Camera-type eye (tissue), 1 donor: ENCODE results near the gene FASTK. TPM values are rescaled to one million over a fixed set of nuclear protein-coding genes. Genes with fewer than 3 reads are reported as not detected.

Experiments
- total RNA-seq: library from RNA; depleted of rRNA; stranded (reverse); fragments of >200 nt; gene quantifications from one replicate; pipeline ENCODE4 v1.2.3, GENCODE V29; 2014

The FASTK gene
- total RNA-seq = 65.1 TPM

GRCh38 chr7:151080522-151081169 is at the start of gene FASTK:
Gene FASTK (minus strand): TSS chr7:151080809. CDS start chr7:151080766, 43 bp downstream.

GRCh38 chr7:151085691-151086620 is 5.3 kb upstream of the FASTK start, which contains the start of gene AGAP3:
Gene AGAP3 (plus strand): TSS chr7:151086475. CDS start chr7:151086742, 267 bp downstream.

GRCh38 chr7:151083071-151083823 is 2.6 kb upstream of the FASTK start, which contains the start of gene TMUB1:
Gene TMUB1 (minus strand): TSS chr7:151083493. CDS start chr7:151082563, 930 bp downstream.

GRCh38 chr7:151059367-151060112 is 21.1 kb downstream of the FASTK start, which contains the start of gene SLC4A2:
Gene SLC4A2 (plus strand): TSS chr7:151059589. CDS start chr7:151061988, 2,399 bp downstream.

GRCh38 chr7:151057506-151057988 is 23.1 kb downstream of the FASTK start, which contains the start of gene CDK5:
Gene CDK5 (minus strand): TSS chr7:151057897. CDS start chr7:151057848, 49 bp downstream.

GRCh38 chr7:151047976-151048815 is 32.4 kb downstream of the FASTK start, which contains the start of gene ASIC3:
Gene ASIC3 (plus strand): TSS chr7:151048531. CDS start chr7:151048886, 355 bp downstream.

GRCh38 chr7:151028131-151028947 is 52.3 kb downstream of the FASTK start, which contains the start of gene ABCB8:
Gene ABCB8 (plus strand): TSS chr7:151028450. CDS start chr7:151028516, 66 bp downstream.

Other genes starting within 250 kb of the FASTK start
- gene AOC1, start 228.3 kb downstream of the FASTK start, total RNA-seq = not detected
- gene KCNH2, start 102.5 kb downstream of the FASTK start, total RNA-seq = 22.7 TPM
- 7.9 TPM for gene NOS3, start 89.8 kb downstream of the FASTK start, total RNA-seq
- 1.9 TPM for gene ATG9B, start 56.3 kb downstream of the FASTK start, total RNA-seq
- gene ABCB8, start 52.4 kb downstream of the FASTK start, total RNA-seq = 23.3 TPM
- gene ASIC3, start 32.3 kb downstream of the FASTK start, total RNA-seq = 4.4 TPM
- gene CDK5, start 22.9 kb downstream of the FASTK start, total RNA-seq = 18.6 TPM
- gene SLC4A2, start 21.2 kb downstream of the FASTK start, total RNA-seq = 69.0 TPM
- gene TMUB1, start 2.7 kb upstream of the FASTK start, total RNA-seq = 21.1 TPM
- gene AGAP3, start 5.7 kb upstream of the FASTK start, total RNA-seq = 68.7 TPM
- not detected for gene GBX1, start 86.9 kb upstream of the FASTK start, total RNA-seq
- gene ASB10, start 106.4 kb upstream of the FASTK start, total RNA-seq = 0.44 TPM
- not detected for gene H2BK1, start 129.7 kb upstream of the FASTK start, total RNA-seq
- 32.5 TPM for gene ABCF2, start 146.4 kb upstream of the FASTK start, total RNA-seq
- gene CHPF2, start 151.7 kb upstream of the FASTK start, total RNA-seq = 31.4 TPM
- 64.0 TPM for gene SMARCD3, start 167.9 kb upstream of the FASTK start, total RNA-seq